ENCODE results near the gene NEK6.

The NEK6 gene

DNA sequence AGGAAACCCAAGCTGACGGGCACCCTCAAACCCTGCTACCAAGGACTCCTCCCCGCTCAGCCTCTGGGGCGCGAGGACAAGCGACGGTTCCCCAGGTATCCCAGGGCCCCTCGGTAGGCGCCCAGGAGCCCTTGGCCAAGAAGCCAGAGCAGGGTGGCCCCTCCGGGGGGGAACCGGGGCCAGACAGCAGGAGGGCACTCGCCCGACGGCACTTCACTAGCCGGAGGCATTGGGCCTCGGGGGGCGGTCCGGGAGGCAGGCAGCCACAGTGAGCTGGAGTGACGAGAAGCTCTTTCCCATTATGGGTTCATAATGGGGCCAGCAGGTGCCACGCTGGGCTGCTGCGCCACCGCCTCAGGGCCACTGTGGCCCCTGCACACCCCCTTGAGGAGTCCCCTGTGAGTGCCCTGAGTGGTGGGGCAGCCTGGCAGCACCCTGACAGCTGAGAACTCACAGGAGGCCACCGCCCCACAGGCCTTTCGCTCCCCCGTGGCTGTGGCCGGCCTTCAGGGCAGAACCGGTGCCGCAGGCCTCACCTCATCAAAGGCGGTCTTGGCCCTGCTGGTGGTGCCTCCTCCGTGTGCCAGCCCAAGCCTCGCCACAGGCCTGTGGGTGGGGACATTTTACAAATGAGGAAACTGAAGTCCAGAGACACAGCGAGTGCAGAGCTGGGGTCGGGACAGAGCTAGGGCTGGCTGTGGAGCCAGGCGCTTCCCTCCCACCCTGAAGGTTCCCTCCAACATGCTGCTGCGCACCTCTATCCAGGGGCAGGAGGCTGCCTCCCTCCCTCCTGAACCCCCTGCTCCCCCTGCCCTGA, 88.8 kb downstream of the NEK6 start:
- TF ChIP-seq, protein P1, sequence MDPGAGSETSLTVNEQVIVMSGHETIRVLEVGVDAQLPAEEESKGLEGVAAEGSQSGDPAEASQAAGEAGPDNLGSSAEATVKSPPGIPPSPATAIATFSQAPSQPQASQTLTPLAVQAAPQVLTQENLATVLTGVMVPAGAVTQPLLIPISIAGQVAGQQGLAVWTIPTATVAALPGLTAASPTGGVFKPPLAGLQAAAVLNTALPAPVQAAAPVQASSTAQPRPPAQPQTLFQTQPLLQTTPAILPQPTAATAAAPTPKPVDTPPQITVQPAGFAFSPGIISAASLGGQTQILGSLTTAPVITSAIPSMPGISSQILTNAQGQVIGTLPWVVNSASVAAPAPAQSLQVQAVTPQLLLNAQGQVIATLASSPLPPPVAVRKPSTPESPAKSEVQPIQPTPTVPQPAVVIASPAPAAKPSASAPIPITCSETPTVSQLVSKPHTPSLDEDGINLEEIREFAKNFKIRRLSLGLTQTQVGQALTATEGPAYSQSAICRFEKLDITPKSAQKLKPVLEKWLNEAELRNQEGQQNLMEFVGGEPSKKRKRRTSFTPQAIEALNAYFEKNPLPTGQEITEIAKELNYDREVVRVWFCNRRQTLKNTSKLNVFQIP (CRISPR knock-in tag; IDR thresholded peaks at IDR 0.05; ENCODE audit: borderline replicate concordance, low read depth), result no peak
- TF ChIP-seq ISL1 (CRISPR knock-in tag; IDR thresholded peaks at IDR 0.05) (no peak), RARB (CRISPR knock-in tag; IDR thresholded peaks at IDR 0.05) (no peak), ESRRG (CRISPR knock-in tag; IDR thresholded peaks at IDR 0.05) (no peak), BACH2 (CRISPR knock-in tag; IDR thresholded peaks at IDR 0.05; ENCODE audit: borderline replicate concordance) (no peak), ZNF8 (CRISPR knock-in tag; IDR thresholded peaks at IDR 0.05) (no peak), TOX (CRISPR knock-in tag; IDR thresholded peaks at IDR 0.05; ENCODE audit: borderline replicate concordance) (no peak), ZC3H10 (CRISPR knock-in tag; IDR thresholded peaks at IDR 0.05) (no peak), ZNF565 (CRISPR knock-in tag; conservative IDR thresholded peaks at IDR 0.05; ENCODE audit: low read depth) (no peak), ZNF70 (CRISPR knock-in tag; IDR thresholded peaks at IDR 0.05) (no peak), PPARA (CRISPR knock-in tag; IDR thresholded peaks at IDR 0.05; ENCODE audit: borderline replicate concordance) (no peak), TCF4 (CRISPR knock-in tag; IDR thresholded peaks at IDR 0.05; ENCODE audit: borderline replicate concordance) (no peak), CSDC2 (CRISPR knock-in tag; IDR thresholded peaks at IDR 0.05) (no peak), ZFP3 (CRISPR knock-in tag; IDR thresholded peaks at IDR 0.05) (no peak), ZFP30 (CRISPR knock-in tag; IDR thresholded peaks at IDR 0.05) (no peak), ARNTL (CRISPR knock-in tag; IDR thresholded peaks at IDR 0.05; ENCODE audit: borderline replicate concordance, low read depth) (no peak)
- TF ChIP-seq, protein P2, sequence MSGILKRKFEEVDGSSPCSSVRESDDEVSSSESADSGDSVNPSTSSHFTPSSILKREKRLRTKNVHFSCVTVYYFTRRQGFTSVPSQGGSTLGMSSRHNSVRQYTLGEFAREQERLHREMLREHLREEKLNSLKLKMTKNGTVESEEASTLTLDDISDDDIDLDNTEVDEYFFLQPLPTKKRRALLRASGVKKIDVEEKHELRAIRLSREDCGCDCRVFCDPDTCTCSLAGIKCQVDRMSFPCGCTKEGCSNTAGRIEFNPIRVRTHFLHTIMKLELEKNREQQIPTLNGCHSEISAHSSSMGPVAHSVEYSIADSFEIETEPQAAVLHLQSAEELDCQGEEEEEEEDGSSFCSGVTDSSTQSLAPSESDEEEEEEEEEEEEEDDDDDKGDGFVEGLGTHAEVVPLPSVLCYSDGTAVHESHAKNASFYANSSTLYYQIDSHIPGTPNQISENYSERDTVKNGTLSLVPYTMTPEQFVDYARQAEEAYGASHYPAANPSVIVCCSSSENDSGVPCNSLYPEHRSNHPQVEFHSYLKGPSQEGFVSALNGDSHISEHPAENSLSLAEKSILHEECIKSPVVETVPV (CRISPR knock-in tag; IDR thresholded peaks at IDR 0.05), result no peak
- ATAC-seq, result no peak

DNA sequence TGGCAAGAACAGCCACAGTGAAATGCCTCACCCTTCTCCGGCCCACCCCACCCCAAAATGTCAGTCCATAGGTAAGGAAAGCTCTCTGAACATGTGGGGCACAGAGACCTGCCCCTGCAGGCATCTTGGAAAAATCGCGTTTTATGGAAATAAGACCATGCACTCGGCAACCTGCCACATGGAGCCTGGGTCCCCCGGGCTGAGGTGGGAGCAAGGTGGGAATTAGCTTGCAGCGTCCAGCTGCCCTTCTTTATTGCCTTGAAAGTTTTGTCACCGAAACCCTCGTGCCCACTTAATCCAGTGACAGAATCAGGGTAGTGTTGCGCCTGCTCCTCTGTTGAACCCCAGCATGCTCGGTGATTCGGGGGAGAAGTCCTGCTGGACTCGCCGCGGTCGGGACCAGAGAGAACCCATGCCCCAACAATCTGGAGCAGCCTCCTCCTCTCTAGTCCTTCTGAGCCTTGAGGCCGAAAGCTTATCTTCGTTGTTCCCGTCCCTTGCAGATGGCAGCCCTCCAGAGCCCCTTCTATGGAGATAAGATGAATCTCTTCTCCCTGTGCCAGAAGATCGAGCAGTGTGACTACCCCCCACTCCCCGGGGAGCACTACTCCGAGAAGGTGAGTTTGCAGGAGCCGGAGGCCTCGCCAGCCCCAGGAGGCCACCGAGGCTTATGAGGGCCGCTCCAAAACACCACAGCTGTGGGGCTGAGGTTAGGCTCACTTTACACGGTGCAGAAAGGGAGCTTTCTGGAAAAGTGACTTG, 89.6 kb downstream of the NEK6 start:
- no peak for ATAC-seq
- TF ChIP-seq CSDC2 (CRISPR knock-in tag; IDR thresholded peaks at IDR 0.05), result no peak
- TF ChIP-seq ZNF565 (CRISPR knock-in tag; conservative IDR thresholded peaks at IDR 0.05; ENCODE audit: low read depth), result no peak
- no peak for TF ChIP-seq ISL1 (CRISPR knock-in tag; IDR thresholded peaks at IDR 0.05)
- no peak for TF ChIP-seq ARNTL (CRISPR knock-in tag; IDR thresholded peaks at IDR 0.05; ENCODE audit: borderline replicate concordance, low read depth)
- TF ChIP-seq, protein P3, sequence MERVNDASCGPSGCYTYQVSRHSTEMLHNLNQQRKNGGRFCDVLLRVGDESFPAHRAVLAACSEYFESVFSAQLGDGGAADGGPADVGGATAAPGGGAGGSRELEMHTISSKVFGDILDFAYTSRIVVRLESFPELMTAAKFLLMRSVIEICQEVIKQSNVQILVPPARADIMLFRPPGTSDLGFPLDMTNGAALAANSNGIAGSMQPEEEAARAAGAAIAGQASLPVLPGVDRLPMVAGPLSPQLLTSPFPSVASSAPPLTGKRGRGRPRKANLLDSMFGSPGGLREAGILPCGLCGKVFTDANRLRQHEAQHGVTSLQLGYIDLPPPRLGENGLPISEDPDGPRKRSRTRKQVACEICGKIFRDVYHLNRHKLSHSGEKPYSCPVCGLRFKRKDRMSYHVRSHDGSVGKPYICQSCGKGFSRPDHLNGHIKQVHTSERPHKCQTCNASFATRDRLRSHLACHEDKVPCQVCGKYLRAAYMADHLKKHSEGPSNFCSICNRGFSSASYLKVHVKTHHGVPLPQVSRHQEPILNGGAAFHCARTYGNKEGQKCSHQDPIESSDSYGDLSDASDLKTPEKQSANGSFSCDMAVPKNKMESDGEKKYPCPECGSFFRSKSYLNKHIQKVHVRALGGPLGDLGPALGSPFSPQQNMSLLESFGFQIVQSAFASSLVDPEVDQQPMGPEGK (CRISPR knock-in tag; IDR thresholded peaks at IDR 0.05; ENCODE audit: borderline replicate concordance), result no peak
- TF ChIP-seq ZFP30 (CRISPR knock-in tag; IDR thresholded peaks at IDR 0.05), result no peak
- TF ChIP-seq, protein P1 (CRISPR knock-in tag; IDR thresholded peaks at IDR 0.05; ENCODE audit: borderline replicate concordance, low read depth), result no peak
- no peak for TF ChIP-seq SNAI2 (CRISPR knock-in tag; IDR thresholded peaks at IDR 0.05)
- TF ChIP-seq, protein P2 (CRISPR knock-in tag; IDR thresholded peaks at IDR 0.05), result no peak
- no peak for TF ChIP-seq TOX (CRISPR knock-in tag; IDR thresholded peaks at IDR 0.05; ENCODE audit: borderline replicate concordance)
- no peak for TF ChIP-seq ZNF8 (CRISPR knock-in tag; IDR thresholded peaks at IDR 0.05)
- TF ChIP-seq, protein P4, sequence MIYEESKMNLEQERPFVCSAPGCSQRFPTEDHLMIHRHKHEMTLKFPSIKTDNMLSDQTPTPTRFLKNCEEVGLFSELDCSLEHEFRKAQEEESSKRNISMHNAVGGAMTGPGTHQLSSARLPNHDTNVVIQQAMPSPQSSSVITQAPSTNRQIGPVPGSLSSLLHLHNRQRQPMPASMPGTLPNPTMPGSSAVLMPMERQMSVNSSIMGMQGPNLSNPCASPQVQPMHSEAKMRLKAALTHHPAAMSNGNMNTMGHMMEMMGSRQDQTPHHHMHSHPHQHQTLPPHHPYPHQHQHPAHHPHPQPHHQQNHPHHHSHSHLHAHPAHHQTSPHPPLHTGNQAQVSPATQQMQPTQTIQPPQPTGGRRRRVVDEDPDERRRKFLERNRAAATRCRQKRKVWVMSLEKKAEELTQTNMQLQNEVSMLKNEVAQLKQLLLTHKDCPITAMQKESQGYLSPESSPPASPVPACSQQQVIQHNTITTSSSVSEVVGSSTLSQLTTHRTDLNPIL (CRISPR knock-in tag; IDR thresholded peaks at IDR 0.05; ENCODE audit: low read depth), result no peak
- no peak for TF ChIP-seq ZFP3 (CRISPR knock-in tag; IDR thresholded peaks at IDR 0.05)
- TF ChIP-seq RARB (CRISPR knock-in tag; IDR thresholded peaks at IDR 0.05), result no peak
- no peak for TF ChIP-seq GLIS3 (CRISPR knock-in tag; IDR thresholded peaks at IDR 0.05)
- no peak for TF ChIP-seq OSR1 (CRISPR knock-in tag; IDR thresholded peaks at IDR 0.05)

All from SK-N-SH treated with all-trans-retinoic acid at 6 μM for 48 hours (cell line).